Prostate gland (tissue), 2 donors: ENCODE results near the gene TTC39B. TPM values are rescaled to one million over a fixed set of nuclear protein-coding genes. Genes with fewer than 3 reads are reported as not detected.

Experiments used
- DNase-seq: peaks from one replicate; pipeline ENCODE4 v3.0.0-alpha.2; 2019; ENCODE audit warnings: low spot score
- H3K27ac ChIP-seq, 2 donors: fragments of 200-600 bp; sonication (generic); 2 replicates each; pipeline ENCODE4 v1.5.1; 2017 to 2019
- H3K27me3 ChIP-seq: fragments of 200-600 bp; sonication (generic); replicated peaks from 2 replicates; pipeline ENCODE4 v1.5.1; 2019; ENCODE audit not compliant: insufficient read depth
- H3K36me3 ChIP-seq, 2 donors: fragments of 200-600 bp; sonication (generic); 1 replicate in 1 of 2; 2 replicates in 1 of 2; pipeline versions ENCODE4 v1.5.1 to v1.8.1; 2017 to 2019
- H3K4me1 ChIP-seq: fragments of 200-600 bp; sonication (generic); replicated peaks from 2 replicates; pipeline ENCODE4 v1.5.1; 2019
- H3K4me3 ChIP-seq, 2 donors: fragments of 200-600 bp; sonication (generic); 2 replicates each; pipeline ENCODE4 v1.5.1; 2017 to 2019
- H3K9me3 ChIP-seq: fragments of 200-600 bp; sonication (generic); 2 replicates; pipeline ENCODE4 v1.5.1; 2017
- CTCF ChIP-seq, 4 experiments: fragments of 200-600 bp in 2 of 4; fragments of 450-650 bp in 2 of 4; sonication (generic) in 2 of 4; IDR thresholded peaks; 1 replicate in 3 of 4; 2 replicates in 1 of 4; pipeline ENCODE4 v1.5.1; 2016 to 2019; ENCODE audit warnings: antibody characterized with exemption in 4 of 4, mild to moderate bottlenecking in 2 of 4, moderate library complexity in 2 of 4
- POLR2A ChIP-seq: fragments of 450-650 bp; IDR thresholded peaks from one replicate; pipeline ENCODE4 v1.6.1; 2016; ENCODE audit warnings: antibody characterized with exemption, mild to moderate bottlenecking
- POLR2AphosphoS5 ChIP-seq: sonication (generic); formaldehyde crosslinking; IDR thresholded peaks from one replicate; pipeline ENCODE4 v1.6.1; 2017; ENCODE audit warnings: antibody characterized with exemption
- WGBS: methylation state at CpG from one replicate; pipeline ENCODE4 v1.1.5; 2018; 5-methylcytosine and 5-hydroxymethylcytosine counted together
- intact Hi-C: fragments of 100-400 bp; cut with DNase I; formaldehyde crosslinking; loops from one replicate; pipeline ENCODE4 v1.14.2; 2022
- total RNA-seq, 2 donors: library from RNA; depleted of rRNA; stranded (reverse); fragments of >200 nt; gene quantifications; one replicate each; pipeline ENCODE4 v1.1.0, GENCODE V29; 2016

Gene TTC39B
- total RNA-seq, 2 donors from 2014 or later: 4.2 to 4.3 TPM

DNA sequence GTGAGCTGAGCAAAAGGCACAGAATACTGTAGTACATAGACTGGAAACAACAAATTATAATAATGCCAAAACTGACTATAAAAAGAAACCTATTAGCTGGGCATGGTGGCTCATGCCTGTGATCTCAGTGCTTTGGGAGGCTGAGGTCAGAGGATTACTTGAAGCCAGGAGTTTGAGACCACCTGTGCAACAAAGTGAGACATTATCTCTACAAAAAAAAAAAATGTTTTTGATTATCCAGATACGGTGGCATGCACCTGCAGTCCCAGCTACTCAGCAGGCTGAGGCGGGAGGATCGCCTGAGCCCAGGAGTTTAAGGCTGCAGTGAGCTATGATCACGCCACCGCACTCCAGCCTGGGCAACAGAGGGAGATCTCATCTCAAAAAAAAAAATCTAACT is 175.9 kb downstream of the TTC39B start:
- Histone ChIP-seq H3K9me3 (no peaks in the 10 kb centered on the region), H3K27me3 (no peaks in the 10 kb centered on the region), H3K36me3 (no peaks in the 10 kb centered on the region), H3K4me3 (no peak overlapping the region), H3K27ac (no peak overlapping the region), H3K4me1 (no peaks in the 10 kb centered on the region)
- no peak for TF ChIP-seq POLR2A
- TF ChIP-seq POLR2AphosphoS5: no peak
- no peak for TF ChIP-seq CTCF (IDR thresholded peaks at IDR 0.05)
- intact Hi-C loops: no loop called here
- 80% methylated on average over 5 of the region's 5 CpGs for WGBS
- no peak for DNase-seq

DNA sequence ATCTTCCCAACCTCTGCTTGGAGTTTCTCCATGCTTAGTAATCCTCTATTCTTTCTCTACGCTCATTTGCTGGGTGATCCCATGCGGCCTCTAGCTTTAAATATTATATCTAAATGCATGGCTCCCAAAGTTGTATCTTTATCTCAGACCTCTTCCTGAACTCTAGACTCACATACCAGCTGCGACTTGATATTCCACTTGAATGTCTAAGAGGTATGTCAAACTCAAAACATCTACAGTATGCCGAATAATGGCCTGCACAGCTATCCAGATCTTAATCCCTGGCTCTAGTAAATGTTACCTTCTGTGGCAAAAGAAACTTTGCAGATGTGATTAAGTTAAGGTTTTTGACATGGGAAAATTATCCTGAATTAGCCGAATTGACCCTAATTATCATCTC is 179.2 kb downstream of the TTC39B start:
- no peak for DNase-seq
- H3K4me3 ChIP-seq: no peak overlapping the region
- H3K9me3 ChIP-seq: no peaks in the 10 kb centered on the region
- no peak overlapping the region for H3K27ac ChIP-seq
- H3K36me3 ChIP-seq: no peaks in the 10 kb centered on the region
- 93% methylated on average over 5 of the region's 5 CpGs for WGBS
- no peaks in the 10 kb centered on the region for H3K27me3 ChIP-seq
- TF ChIP-seq POLR2A (no peak), POLR2AphosphoS5 (no peak), CTCF (IDR thresholded peaks at IDR 0.05) (no peak)
- no peaks in the 10 kb centered on the region for H3K4me1 ChIP-seq
- intact Hi-C loops: no loop called here

GRCh38 chr9:15121630-15122029 is 185.4 kb downstream of the TTC39B start:
- no peak for TF ChIP-seq POLR2AphosphoS5
- no peak for TF ChIP-seq POLR2A
- no peak for TF ChIP-seq CTCF (IDR thresholded peaks at IDR 0.05)
- Histone ChIP-seq H3K4me1 (no peaks in the 10 kb centered on the region), H3K9me3 (no peaks in the 10 kb centered on the region), H3K4me3 (no peak overlapping the region), H3K36me3 (no peaks in the 10 kb centered on the region), H3K27me3 (no peaks in the 10 kb centered on the region), H3K27ac (no peak overlapping the region)
- WGBS: 20% methylated on average over 2 of the region's 2 CpGs
- intact Hi-C loops: no loop called here
- no peak for DNase-seq

DNA sequence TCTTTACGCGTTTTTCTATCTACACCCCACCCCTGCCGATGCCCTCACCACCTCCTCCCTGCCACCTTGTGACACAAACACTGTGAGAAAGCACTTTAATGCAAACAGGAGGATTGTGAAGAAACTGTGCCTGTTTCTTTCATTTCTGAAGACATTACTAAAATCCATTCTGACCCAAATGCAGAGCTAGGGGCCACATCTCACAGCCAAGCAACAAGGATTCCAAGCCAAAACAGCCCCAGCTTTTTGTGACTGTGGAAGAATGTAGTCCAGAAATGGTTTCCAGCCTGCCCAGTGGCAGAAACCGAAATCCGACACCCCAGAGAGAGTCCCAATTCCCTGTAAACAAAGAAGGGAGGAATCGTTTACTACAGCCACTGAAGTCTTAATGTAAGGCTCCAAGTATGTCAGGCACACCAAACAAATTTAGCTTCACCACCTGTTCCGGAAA is 190.9 kb downstream of the TTC39B start:
- DNase-seq: no peak

More for the DNA sequence above, 190.9 kb downstream of the TTC39B start:
- intact Hi-C loops: no loop called here
- Histone ChIP-seq H3K9me3 (no peaks in the 10 kb centered on the region), H3K27me3 (peaks cover 2% of the 10 kb centered on the region), H3K4me1 (no peaks in the 10 kb centered on the region), H3K4me3 (no peak overlapping the region), H3K36me3 (no peaks in the 10 kb centered on the region), H3K27ac (no peak overlapping the region)
- TF ChIP-seq CTCF (IDR thresholded peaks at IDR 0.05) (no peak), POLR2AphosphoS5 (no peak), POLR2A (no peak)
- 31% methylated on average over 7 of the region's 7 CpGs for WGBS
